Gastroesophageal sphincter (tissue), 4 donors: ENCODE data around the gene SUPT5H. TPM values are rescaled to one million over a fixed set of nuclear protein-coding genes. Genes with fewer than 3 reads are reported as not detected.
A peak's percentile ranks its signal among the peaks of the same experiment; 100 is the strongest.

Experiments used
- ATAC-seq: fragments of 150-250 bp; one replicate; pipeline ENCODE4 v1.9.1; 2016; ENCODE audit warnings: mild to moderate bottlenecking, moderate library complexity
- H3K27ac ChIP-seq, 4 donors: fragments of 200-600 bp; sonication (generic) in 3 of 4; 1 replicate in 3 of 4; 2 replicates in 1 of 4; pipeline ENCODE4 v1.5.1; 2016 to 2019
- H3K27me3 ChIP-seq: fragments of 200-600 bp; sonication (generic); one replicate; pipeline ENCODE4 v1.5.1; 2019
- H3K36me3 ChIP-seq, 2 donors: fragments of 200-600 bp; sonication (generic); one replicate each; pipeline ENCODE4 v1.5.1; 2019; ENCODE audit warnings: control low read depth in 1 of 2
- H3K4me1 ChIP-seq, 3 donors: fragments of 200-600 bp; sonication (generic); 1 replicate in 2 of 3; 2 replicates in 1 of 3; pipeline ENCODE4 v1.5.1; 2016 to 2019; ENCODE audit warnings: control low read depth in 2 of 3
- H3K4me3 ChIP-seq, 2 donors: fragments of 200-600 bp; sonication (generic); one replicate each; pipeline ENCODE4 v1.5.1; 2019; ENCODE audit warnings: mild to moderate bottlenecking in 1 of 2, moderate library complexity in 1 of 2
- H3K9me3 ChIP-seq, 3 donors: fragments of 200-600 bp; sonication (generic); one replicate each; pipeline ENCODE4 v1.5.1; 2017 to 2019; ENCODE audit warnings: control low read depth in 2 of 3
- EP300 ChIP-seq: sonication (generic); formaldehyde crosslinking; IDR thresholded peaks from one replicate; pipeline ENCODE4 v1.6.1; 2017; ENCODE audit warnings: antibody characterized with exemption, mild to moderate bottlenecking
- POLR2A ChIP-seq, 2 donors: fragments of 450-650 bp; IDR thresholded peaks; one replicate each; pipeline ENCODE4 v1.6.1; 2017; ENCODE audit warnings: antibody characterized with exemption in 2 of 2, mild to moderate bottlenecking in 2 of 2, moderate library complexity in 1 of 2
- POLR2AphosphoS5 ChIP-seq: sonication (generic); formaldehyde crosslinking; IDR thresholded peaks from one replicate; pipeline ENCODE4 v1.6.1; 2017; ENCODE audit warnings: antibody characterized with exemption
- WGBS, 2 donors: methylation state at CpG; one replicate each; pipeline ENCODE4 v1.1.5; 2018; ENCODE audit warnings: low coverage in 1 of 2; 5-methylcytosine and 5-hydroxymethylcytosine counted together
- total RNA-seq, 4 donors: library from RNA; depleted of rRNA; stranded (reverse); fragments of >200 nt; gene quantifications; one replicate each; pipeline ENCODE4 v1.1.0, GENCODE V29; 2016
- TF ChIP-seq, protein P1 (sequence below), 4 experiments: fragments of 200-600 bp in 2 of 4; fragments of 450-650 bp in 2 of 4; sonication (generic) in 1 of 4; IDR thresholded peaks; one replicate each; pipeline ENCODE4 v1.5.1; 2017 to 2019; ENCODE audit warnings: antibody characterized with exemption in 4 of 4, mild to moderate bottlenecking in 2 of 4, moderate library complexity in 2 of 4

The SUPT5H gene
- total RNA-seq, 4 donors from 2014 or later: 71.5 to 99.1 (median 87.0) TPM

DNA sequence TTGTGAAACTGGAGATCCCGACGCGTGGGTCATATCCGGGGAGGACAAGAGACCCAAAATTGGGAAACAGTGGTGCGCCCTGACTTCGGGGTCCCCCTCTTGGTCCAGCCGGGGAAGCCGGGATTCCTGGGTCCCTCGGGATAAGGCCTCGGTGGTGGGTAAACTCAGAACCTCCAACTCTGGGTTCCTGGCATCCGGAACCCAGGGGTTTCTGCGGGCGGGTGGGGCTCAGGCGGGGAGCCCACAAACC is 38.0 kb upstream of the SUPT5H start:
- TF ChIP-seq, protein P1, sequence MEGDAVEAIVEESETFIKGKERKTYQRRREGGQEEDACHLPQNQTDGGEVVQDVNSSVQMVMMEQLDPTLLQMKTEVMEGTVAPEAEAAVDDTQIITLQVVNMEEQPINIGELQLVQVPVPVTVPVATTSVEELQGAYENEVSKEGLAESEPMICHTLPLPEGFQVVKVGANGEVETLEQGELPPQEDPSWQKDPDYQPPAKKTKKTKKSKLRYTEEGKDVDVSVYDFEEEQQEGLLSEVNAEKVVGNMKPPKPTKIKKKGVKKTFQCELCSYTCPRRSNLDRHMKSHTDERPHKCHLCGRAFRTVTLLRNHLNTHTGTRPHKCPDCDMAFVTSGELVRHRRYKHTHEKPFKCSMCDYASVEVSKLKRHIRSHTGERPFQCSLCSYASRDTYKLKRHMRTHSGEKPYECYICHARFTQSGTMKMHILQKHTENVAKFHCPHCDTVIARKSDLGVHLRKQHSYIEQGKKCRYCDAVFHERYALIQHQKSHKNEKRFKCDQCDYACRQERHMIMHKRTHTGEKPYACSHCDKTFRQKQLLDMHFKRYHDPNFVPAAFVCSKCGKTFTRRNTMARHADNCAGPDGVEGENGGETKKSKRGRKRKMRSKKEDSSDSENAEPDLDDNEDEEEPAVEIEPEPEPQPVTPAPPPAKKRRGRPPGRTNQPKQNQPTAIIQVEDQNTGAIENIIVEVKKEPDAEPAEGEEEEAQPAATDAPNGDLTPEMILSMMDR (IDR thresholded peaks at IDR 0.05): no peak
- TF ChIP-seq POLR2A (IDR thresholded peaks at IDR 0.05) (no peak), POLR2AphosphoS5 (no peak), EP300 (no peak)
- Histone ChIP-seq H3K9me3 (no peaks in the 10 kb centered on the region), H3K27ac (peak overlapping the region; percentile 99 to 100 (median 99)), H3K4me1 (peaks cover 0 to 53% (median 20%) of the 10 kb centered on the region in 3 donors), H3K27me3 (no peaks in the 10 kb centered on the region), H3K4me3 (peak overlapping the region; percentile 84 to 90), H3K36me3 (peaks cover 4 to 22% of the 10 kb centered on the region in 2 donors)
- ATAC-seq: no peak
- WGBS, 2 donors: no CpG with 5 or more reads among the region's 14 CpGs

DNA sequence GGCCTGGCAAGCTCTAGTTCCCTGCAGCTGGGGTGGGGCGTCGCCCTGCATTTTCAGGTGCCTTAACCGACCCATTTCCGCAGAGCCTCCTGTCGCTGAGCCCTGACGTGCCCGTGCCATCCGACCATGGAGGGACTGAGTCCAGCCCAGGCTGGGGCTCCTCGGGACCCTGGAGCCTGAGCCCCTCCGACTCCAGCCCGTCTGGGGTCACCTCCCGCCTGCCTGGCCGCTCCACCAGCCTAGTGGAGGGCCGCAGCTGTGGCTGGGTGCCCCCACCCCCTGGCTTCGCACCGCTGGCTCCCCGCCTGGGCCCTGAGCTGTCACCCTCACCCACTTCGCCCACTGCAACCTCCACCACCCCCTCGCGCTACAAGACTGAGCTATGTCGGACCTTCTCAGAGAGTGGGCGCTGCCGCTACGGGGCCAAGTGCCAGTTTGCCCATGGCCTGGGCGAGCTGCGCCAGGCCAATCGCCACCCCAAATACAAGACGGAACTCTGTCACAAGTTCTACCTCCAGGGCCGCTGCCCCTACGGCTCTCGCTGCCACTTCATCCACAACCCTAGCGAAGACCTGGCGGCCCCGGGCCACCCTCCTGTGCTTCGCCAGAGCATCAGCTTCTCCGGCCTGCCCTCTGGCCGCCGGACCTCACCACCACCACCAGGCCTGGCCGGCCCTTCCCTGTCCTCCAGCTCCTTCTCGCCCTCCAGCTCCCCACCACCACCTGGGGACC is 37.6 kb upstream of the SUPT5H start:
- Histone ChIP-seq H3K27me3 (no peaks in the 10 kb centered on the region), H3K4me3 (peak overlapping the region; percentile 84 to 90), H3K4me1 (peaks cover 0 to 48% (median 20%) of the 10 kb centered on the region in 3 donors), H3K9me3 (no peaks in the 10 kb centered on the region), H3K27ac (peak overlapping the region; percentile 99 to 100 (median 99)), H3K36me3 (peaks cover 4 to 22% of the 10 kb centered on the region in 2 donors)
- WGBS, 2 donors: 0% methylated on average over 2 of the region's 40 CpGs; no CpG with 5 or more reads in 1 of the 2 donors
- no peak for ATAC-seq
- TF ChIP-seq EP300: no peak
- TF ChIP-seq, protein P1 (IDR thresholded peaks at IDR 0.05): no peak
- TF ChIP-seq POLR2AphosphoS5: peak; percentile 97
- peak; percentile 63 to 93 for TF ChIP-seq POLR2A (IDR thresholded peaks at IDR 0.05)

DNA sequence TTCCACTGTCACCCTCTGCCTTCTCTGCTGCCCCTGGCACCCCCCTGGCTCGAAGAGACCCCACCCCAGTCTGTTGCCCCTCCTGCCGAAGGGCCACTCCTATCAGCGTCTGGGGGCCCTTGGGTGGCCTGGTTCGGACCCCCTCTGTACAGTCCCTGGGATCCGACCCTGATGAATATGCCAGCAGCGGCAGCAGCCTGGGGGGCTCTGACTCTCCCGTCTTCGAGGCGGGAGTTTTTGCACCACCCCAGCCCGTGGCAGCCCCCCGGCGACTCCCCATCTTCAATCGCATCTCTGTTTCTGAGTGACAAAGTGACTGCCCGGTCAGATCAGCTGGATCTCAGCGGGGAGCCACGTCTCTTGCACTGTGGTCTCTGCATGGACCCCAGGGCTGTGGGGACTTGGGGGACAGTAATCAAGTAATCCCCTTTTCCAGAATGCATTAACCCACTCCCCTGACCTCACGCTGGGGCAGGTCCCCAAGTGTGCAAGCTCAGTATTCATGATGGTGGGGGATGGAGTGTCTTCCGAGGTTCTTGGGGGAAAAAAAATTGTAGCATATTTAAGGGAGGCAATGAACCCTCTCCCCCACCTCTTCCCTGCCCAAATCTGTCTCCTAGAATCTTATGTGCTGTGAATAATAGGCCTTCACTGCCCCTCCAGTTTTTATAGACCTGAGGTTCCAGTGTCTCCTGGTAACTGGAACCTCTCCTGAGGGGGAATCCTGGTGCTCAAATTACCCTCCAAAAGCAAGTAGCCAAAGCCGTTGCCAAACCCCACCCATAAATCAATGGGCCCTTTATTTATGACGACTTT is 36.8 kb upstream of the SUPT5H start:
- ATAC-seq: no peak
- H3K4me1 ChIP-seq: peaks cover 0 to 42% (median 20%) of the 10 kb centered on the region in 3 donors

GRCh38 chr19:39409208-39410016 is 36.0 kb upstream of the SUPT5H start:
- Histone ChIP-seq H3K27me3 (no peaks in the 10 kb centered on the region), H3K36me3 (peaks cover 4 to 22% of the 10 kb centered on the region in 2 donors), H3K4me1 (peaks cover 0 to 45% (median 21%) of the 10 kb centered on the region in 3 donors), H3K9me3 (no peaks in the 10 kb centered on the region), H3K27ac (peak overlapping the region; percentile 99 to 100 (median 99)), H3K4me3 (peak overlapping the region; percentile 84 to 90)
- peak; percentile 86 to 92 for TF ChIP-seq POLR2A (IDR thresholded peaks at IDR 0.05)
- peak; percentile 99 for TF ChIP-seq POLR2AphosphoS5
- TF ChIP-seq, protein P1 (IDR thresholded peaks at IDR 0.05): peak in 1 of 4 experiments; percentile 46
- peak; percentile 83 for TF ChIP-seq EP300
- WGBS, 2 donors: 0 to 1% methylated on average over 5 to 9 of the region's 52 CpGs
- peak; percentile 20 for ATAC-seq

More for the DNA sequence above, 36.8 kb upstream of the SUPT5H start:
- TF ChIP-seq POLR2AphosphoS5 (peak; percentile 89), POLR2A (IDR thresholded peaks at IDR 0.05) (peak; percentile 54 to 69)
- TF ChIP-seq, protein P1 (IDR thresholded peaks at IDR 0.05): no peak
- WGBS, 2 donors: 0% methylated on average over 2 of the region's 20 CpGs
- peak overlapping the region; percentile 99 to 100 (median 99) for H3K27ac ChIP-seq
- peak overlapping the region; percentile 84 to 90 for H3K4me3 ChIP-seq
- no peaks in the 10 kb centered on the region for H3K9me3 ChIP-seq
- peaks cover 4 to 22% of the 10 kb centered on the region in 2 donors for H3K36me3 ChIP-seq
- H3K27me3 ChIP-seq: no peaks in the 10 kb centered on the region
